GM23338 (cell line): Measurements from ENCODE around the gene EXOC6. TPM values are rescaled to one million over a fixed set of nuclear protein-coding genes. Genes with fewer than 3 reads are reported as not detected.

Source experiments
- ATAC-seq: fragments of 200-7000 bp; cut with Tn5 transposase; 3 replicates; pipeline ENCODE4 v1.9.1; 2020
- DNase-seq: peaks from one replicate; pipeline ENCODE4 v3.0.0-alpha.2; 2015; ENCODE audit warnings: low spot score
- H2AFZ ChIP-seq: fragments of 200-600 bp; sonication (generic); 2 replicates; pipeline ENCODE4 v1.8.0; 2016; ENCODE audit warnings: antibody characterized with exemption, mild to moderate bottlenecking, moderate library complexity
- H3F3A ChIP-seq: fragments of 200-600 bp; sonication (generic); replicated peaks from 2 replicates; pipeline ENCODE4 v1.8.0; 2017; ENCODE audit warnings: antibody characterized with exemption, mixed run types, low read depth
- H3K27ac ChIP-seq: fragments of 200-600 bp; sonication (generic); 2 replicates; pipeline ENCODE4 v1.6.1; 2016; ENCODE audit warnings: low read depth
- H3K27me3 ChIP-seq: fragments of 200-600 bp; sonication (generic); 2 replicates; pipeline ENCODE4 v1.8.0; 2016; ENCODE audit warnings: mild to moderate bottlenecking, mixed run types, moderate library complexity; ENCODE audit not compliant: insufficient read depth
- H3K36me3 ChIP-seq: fragments of 200-600 bp; sonication (generic); 2 replicates; pipeline ENCODE4 v1.8.0; 2016; ENCODE audit warnings: mild to moderate bottlenecking; ENCODE audit not compliant: insufficient read depth
- H3K4me1 ChIP-seq: fragments of 200-600 bp; sonication (generic); 2 replicates; pipeline ENCODE4 v1.8.0; 2016; ENCODE audit warnings: mild to moderate bottlenecking, moderate library complexity; ENCODE audit not compliant: insufficient read depth
- H3K4me2 ChIP-seq: fragments of 200-600 bp; sonication (generic); 2 replicates; pipeline ENCODE4 v1.7.1; 2017; ENCODE audit warnings: mixed run types
- H3K4me3 ChIP-seq: fragments of 200-600 bp; sonication (generic); 2 replicates; pipeline ENCODE4 v1.6.1; 2016; ENCODE audit warnings: mixed run types
- H3K79me2 ChIP-seq: fragments of 200-600 bp; sonication (generic); replicated peaks from 2 replicates; pipeline ENCODE4 v1.8.0; 2017; ENCODE audit warnings: mild to moderate bottlenecking; ENCODE audit not compliant: insufficient read depth
- H3K9me2 ChIP-seq: fragments of 200-600 bp; sonication (generic); 2 replicates; pipeline ENCODE4 v1.8.0; 2017; ENCODE audit not compliant: insufficient read depth
- H4K20me1 ChIP-seq: fragments of 200-600 bp; sonication (generic); replicated peaks from 2 replicates; pipeline ENCODE4 v1.8.0; 2017; ENCODE audit warnings: mild to moderate bottlenecking; ENCODE audit not compliant: insufficient read depth
- H3K27ac Mint-ChIP-seq: 2 replicates; pipeline ENCODE4 v1.8.0; 2020; ENCODE audit warnings: inconsistent platforms, mild to moderate bottlenecking, moderate library complexity, mixed read lengths
- H3K27me3 Mint-ChIP-seq: 3 replicates; pipeline ENCODE4 v1.8.0; 2022; ENCODE audit warnings: low read depth, mild to moderate bottlenecking, moderate library complexity, mixed read lengths, inconsistent platforms; ENCODE audit not compliant: insufficient read depth, poor library complexity
- H3K36me3 Mint-ChIP-seq: 3 replicates; pipeline ENCODE4 v1.8.0; 2021; ENCODE audit warnings: low read depth, mild to moderate bottlenecking, inconsistent platforms, moderate library complexity, mixed read lengths
- H3K4me1 Mint-ChIP-seq: 3 replicates; pipeline ENCODE4 v1.8.0; 2020; ENCODE audit warnings: mild to moderate bottlenecking, inconsistent platforms, mixed read lengths
- H3K4me3 Mint-ChIP-seq: 3 replicates; pipeline ENCODE4 v1.8.0; 2021; ENCODE audit warnings: moderate library complexity, mild to moderate bottlenecking, inconsistent platforms, mixed read lengths
- H3K9me3 Mint-ChIP-seq: 3 replicates; pipeline ENCODE4 v1.8.0; 2020; ENCODE audit warnings: moderate library complexity, mild to moderate bottlenecking, inconsistent platforms, mixed read lengths
- CREB1 ChIP-seq: fragments of 250-450 bp; sonication (Bioruptor Pico); IDR thresholded peaks from 2 replicates; pipeline ENCODE4 v1.5.0; 2020; ENCODE audit warnings: low read depth, mild to moderate bottlenecking, moderate library complexity
- CTCF ChIP-seq, 2 experiments: fragments of 200-600 bp in 1 of 2; sonication (generic) in 1 of 2; conservative IDR thresholded peaks; 2 replicates each; pipeline versions ENCODE4 v1.5.1 to v1.6.1; 2016 to 2017; ENCODE audit warnings: antibody characterized with exemption in 2 of 2, low read depth in 2 of 2, mild to moderate bottlenecking in 2 of 2, moderate library complexity in 1 of 2
- ETS1 ChIP-seq: IDR thresholded peaks from 2 replicates; pipeline ENCODE4 v1.6.1; 2016; ENCODE audit warnings: antibody characterized with exemption
- EZH2 ChIP-seq: fragments of 200-600 bp; sonication (generic); IDR thresholded peaks from one replicate; pipeline ENCODE4 v1.8.0; 2017; ENCODE audit warnings: antibody characterized with exemption, mild to moderate bottlenecking, low read depth; ENCODE audit not compliant: unreplicated experiment
- EZH2phosphoT487 ChIP-seq: fragments of 200-600 bp; sonication (generic); IDR thresholded peaks from one replicate; pipeline ENCODE4 v1.8.1; 2018; ENCODE audit warnings: antibody characterized with exemption; ENCODE audit not compliant: unreplicated experiment
- JUNB ChIP-seq: IDR thresholded peaks from one replicate; pipeline ENCODE4 v1.6.1; 2016; ENCODE audit warnings: antibody characterized with exemption; ENCODE audit not compliant: unreplicated experiment
- NANOG ChIP-seq: IDR thresholded peaks from 2 replicates; pipeline ENCODE4 v1.6.1; 2016; ENCODE audit warnings: antibody characterized with exemption, borderline replicate concordance
- POLR2AphosphoS5 ChIP-seq: IDR thresholded peaks from 2 replicates; pipeline ENCODE4 v1.6.1; 2016; ENCODE audit warnings: antibody characterized with exemption, low read depth
- REST ChIP-seq: IDR thresholded peaks from one replicate; pipeline ENCODE4 v1.6.1; 2018; ENCODE audit warnings: antibody characterized with exemption; ENCODE audit not compliant: unreplicated experiment
- STAT1 ChIP-seq: IDR thresholded peaks from one replicate; pipeline ENCODE4 v1.6.1; 2016; ENCODE audit warnings: antibody characterized with exemption; ENCODE audit not compliant: unreplicated experiment
- ZNF114 ChIP-seq: fragments of 250-450 bp; sonication (Bioruptor Pico); IDR thresholded peaks from 2 replicates; pipeline ENCODE4 v1.5.0; 2020; ENCODE audit warnings: mild to moderate bottlenecking, moderate library complexity
- ZNF331 ChIP-seq: fragments of 250-450 bp; sonication (Bioruptor Pico); IDR thresholded peaks from 2 replicates; pipeline ENCODE4 v1.5.0; 2020; ENCODE audit warnings: low read depth, mild to moderate bottlenecking, moderate library complexity
- ZNF462 ChIP-seq: fragments of 250-450 bp; sonication (Bioruptor Pico); IDR thresholded peaks from 2 replicates; pipeline ENCODE4 v1.5.0; 2020; ENCODE audit warnings: mild to moderate bottlenecking, moderate library complexity
- polyA plus RNA-seq: library from polyadenylated mRNA; unstranded; fragments of >200 nt; fragmentation: Nextera tagmentation; extraction: Ambion mirVana; gene quantifications from 2 replicates; pipeline ENCODE4 v1.2.1, GENCODE V29; 2016
- total RNA-seq: library from RNA; depleted of rRNA; stranded (reverse); fragments of >200 nt; shearing (Covaris generic); gene quantifications from 2 replicates; pipeline ENCODE4 v1.2.3, GENCODE V29; 2014

EXOC6 gene
- total and polyA plus RNA-seq, 2 experiments from 2014 or later = 5.0 to 6.0 TPM

- no peak for TF ChIP-seq STAT1
- no peak for TF ChIP-seq CTCF (conservative IDR thresholded peaks at IDR 0.05; ENCODE audit: low read depth in 2 of 2)
- TF ChIP-seq NANOG = no peak
- TF ChIP-seq REST = no peak
- TF ChIP-seq POLR2AphosphoS5 = no peak
- no peak for TF ChIP-seq CREB1 (CRISPR knock-in tag)
- TF ChIP-seq JUNB = no peak
- TF ChIP-seq ZNF462 = no peak
- no peak for TF ChIP-seq EZH2phosphoT487
- TF ChIP-seq ZNF114 = no peak
- no peak for TF ChIP-seq ZNF331 (CRISPR knock-in tag)
- TF ChIP-seq EZH2 = no peak
- no peak for TF ChIP-seq ETS1
- H3F3A ChIP-seq = peaks cover 2% of the 10 kb centered on the region; the same call in 1 of the 2 replicates
- Mint-ChIP-seq H3K36me3 (no peaks in the 10 kb centered on the region), H3K27ac (no peak overlapping the region), H3K27me3 (peaks cover 56% of the 10 kb centered on the region), H3K9me3 (peaks cover 4% of the 10 kb centered on the region; the same call in 2 of the 3 replicates), H3K4me3 (no peak overlapping the region), H3K4me1 (peaks cover 26% of the 10 kb centered on the region)
- DNase-seq (no peak), ATAC-seq (no peak)
- H3K36me3 ChIP-seq = no peaks in the 10 kb centered on the region
- no peak overlapping the region for H2AFZ ChIP-seq
- no peaks in the 10 kb centered on the region for H4K20me1 ChIP-seq
- H3K4me1 ChIP-seq = peaks cover 38% of the 10 kb centered on the region
- no peak overlapping the region for H3K27ac ChIP-seq
- H3K79me2 ChIP-seq = no peaks in the 10 kb centered on the region
- peaks cover 71% of the 10 kb centered on the region for H3K27me3 ChIP-seq
- H3K9me2 ChIP-seq = no peaks in the 10 kb centered on the region
- no peak overlapping the region for H3K4me3 ChIP-seq
- no peak overlapping the region for H3K4me2 ChIP-seq
Measured at GRCh38 chr10:93077860-93078337, 229.6 kb downstream of the EXOC6 start.
